Stromal cell of bone marrow (primary cell): Measurements from ENCODE around the gene MAP3K2.
A peak's percentile ranks its signal among the peaks of the same experiment; 100 is the strongest.

ENCODE experiments used
- DNase-seq: peaks from one replicate; pipeline ENCODE4 v3.0.0-alpha.2; 2012; ENCODE audit warnings: low read depth

Gene MAP3K2

DNA sequence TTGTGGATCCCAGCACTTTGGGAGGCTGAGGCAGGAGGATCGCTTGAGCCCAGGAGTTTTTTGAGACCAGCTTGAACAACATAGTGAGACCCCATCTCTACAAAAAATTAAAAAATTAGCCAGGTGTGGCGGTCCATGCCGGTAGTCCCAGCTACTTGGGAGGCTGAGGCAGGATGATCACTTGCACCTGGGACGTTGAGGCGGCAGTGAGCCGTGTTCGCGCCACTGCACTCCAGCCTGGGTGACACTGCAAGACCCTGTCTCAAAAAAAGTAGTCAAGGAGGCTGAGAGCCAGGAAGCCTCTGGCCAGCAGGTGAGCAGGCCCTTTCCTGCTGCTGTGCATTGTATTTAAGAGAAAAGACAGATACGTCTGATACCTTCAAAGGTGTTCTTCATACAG, 19.3 kb upstream of the MAP3K2 start:
- no peak for DNase-seq

DNA sequence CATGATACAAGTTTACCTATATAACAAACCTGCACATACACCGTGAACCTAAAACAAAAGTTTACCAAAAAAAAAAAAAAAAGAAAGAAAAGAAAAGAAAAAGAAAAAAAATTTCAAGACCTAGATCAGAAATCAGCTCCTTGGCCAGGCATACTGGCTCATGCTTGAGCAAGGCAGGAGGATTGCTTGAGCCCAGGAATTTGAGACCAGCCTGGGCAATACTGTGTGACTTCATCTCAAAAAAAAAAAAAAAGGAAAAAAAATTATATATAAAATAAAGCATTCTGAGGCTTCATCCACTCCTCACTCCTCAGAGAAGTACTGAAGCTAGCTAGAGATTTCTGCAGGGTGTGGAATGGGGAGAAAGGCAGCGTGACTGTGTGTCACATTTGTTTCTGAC, 18.7 kb upstream of the MAP3K2 start:
- DNase-seq, result no peak

DNA sequence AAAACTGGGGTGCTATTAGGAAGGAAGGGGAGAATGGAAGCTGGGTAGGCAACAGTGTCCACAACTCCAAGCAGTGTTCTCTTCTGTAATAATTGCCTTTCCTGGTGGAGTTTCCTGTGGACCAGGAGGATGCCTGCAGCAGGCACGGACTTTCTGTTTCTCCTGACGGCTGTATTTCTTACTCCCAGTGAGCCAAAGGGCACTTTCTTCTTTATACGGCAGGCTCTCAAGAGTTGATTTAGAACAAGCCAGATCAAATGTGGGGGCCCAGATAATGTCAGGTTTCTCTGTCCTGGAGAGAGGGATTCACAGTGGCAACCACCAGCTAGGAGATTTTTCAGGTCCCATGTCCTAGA, 17.5 kb upstream of the MAP3K2 start:
- no peak for DNase-seq

- no peak for DNase-seq
Observed at GRCh38 chr2:127404466-127405254, 16.9 kb upstream of the MAP3K2 start.

GRCh38 chr2:127403460-127403859, 15.7 kb upstream of the MAP3K2 start:
- no peak for DNase-seq

DNA sequence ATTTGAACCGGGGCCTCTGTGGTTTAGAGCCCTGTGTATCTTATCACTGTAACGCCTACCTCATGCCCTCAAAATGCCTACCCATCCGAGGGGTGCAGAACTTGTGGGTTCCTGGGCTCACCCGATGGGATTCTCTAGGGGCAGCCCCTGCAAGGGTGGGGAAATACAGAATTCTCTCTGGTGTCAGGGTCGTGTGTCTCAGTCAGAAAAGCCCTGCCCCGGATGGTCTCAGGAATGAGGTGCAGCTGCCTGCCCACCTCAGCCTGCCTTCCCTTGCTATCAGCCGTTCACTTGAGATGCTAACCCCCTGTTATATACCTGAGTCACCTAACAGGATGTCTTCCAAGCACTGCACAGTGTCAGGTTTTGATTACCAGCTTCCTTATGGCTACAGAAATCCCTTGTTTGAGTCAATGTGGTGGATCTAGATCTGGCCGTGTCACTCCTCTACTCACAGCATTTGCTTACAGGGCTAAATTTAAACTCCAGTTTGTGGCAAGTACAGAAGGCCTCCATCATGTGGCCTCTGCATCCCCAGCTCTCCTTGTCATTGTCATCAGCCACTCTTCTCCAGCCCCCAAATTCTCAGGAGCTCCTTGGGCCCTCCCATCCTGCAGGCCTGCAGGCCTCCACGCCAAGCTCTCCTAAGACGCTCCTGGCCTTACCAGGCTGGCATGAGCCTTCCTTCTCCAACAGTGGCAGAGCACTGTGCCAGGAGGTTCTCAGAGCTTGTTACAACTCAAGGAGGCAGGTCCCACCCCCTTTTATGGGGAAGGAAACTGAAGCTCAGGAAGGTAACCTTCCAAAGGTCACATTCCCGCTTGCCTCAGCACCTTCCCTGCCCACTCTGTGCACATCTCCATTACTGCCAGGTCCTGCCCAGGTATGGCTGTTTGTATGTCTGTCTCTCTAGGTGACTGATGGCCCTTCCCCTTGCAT, 14.3 kb upstream of the MAP3K2 start:
- no peak for DNase-seq

DNA sequence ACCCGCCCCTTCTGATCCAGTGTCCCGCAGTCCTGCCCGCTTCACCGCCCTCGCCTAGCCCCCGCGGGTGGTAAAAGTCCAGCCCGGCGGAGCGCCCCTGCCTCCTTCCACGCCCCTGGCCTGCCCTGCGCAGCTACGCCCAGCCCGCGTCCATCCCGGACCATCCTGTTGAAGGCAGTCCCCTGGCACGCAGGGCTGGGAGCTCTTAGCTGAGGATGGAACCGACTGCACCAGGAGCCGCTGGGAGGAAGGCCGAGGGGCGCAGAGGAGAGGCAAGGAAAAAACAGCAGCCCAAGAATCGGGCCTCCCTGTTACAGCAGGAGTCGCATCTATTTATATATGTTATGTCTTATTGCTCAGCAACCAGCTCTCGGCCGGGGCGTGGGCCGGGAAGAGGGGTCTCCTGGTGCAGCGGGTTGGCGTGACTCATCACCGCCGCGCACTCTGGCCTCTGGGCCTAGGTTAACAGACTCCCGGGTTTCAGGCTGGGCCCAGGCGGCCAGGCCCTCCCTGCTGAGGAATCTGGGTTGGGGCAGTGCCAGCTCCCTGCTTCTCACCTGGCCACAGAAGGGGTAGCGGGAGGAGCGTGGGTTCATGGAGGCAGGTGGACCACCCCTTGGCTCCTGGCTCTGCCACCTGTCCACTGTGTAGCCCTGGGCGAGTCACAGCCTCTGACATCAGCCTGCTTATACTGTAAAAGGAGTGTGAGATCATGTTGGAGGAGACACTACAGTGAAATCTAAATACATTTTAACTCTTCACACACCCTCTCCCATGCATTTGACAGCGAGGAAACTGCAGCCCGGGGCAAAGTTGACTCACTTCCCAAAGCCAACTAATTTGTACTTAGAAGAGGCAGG, 13.4 kb upstream of the MAP3K2 start:
- no peak for DNase-seq

DNA sequence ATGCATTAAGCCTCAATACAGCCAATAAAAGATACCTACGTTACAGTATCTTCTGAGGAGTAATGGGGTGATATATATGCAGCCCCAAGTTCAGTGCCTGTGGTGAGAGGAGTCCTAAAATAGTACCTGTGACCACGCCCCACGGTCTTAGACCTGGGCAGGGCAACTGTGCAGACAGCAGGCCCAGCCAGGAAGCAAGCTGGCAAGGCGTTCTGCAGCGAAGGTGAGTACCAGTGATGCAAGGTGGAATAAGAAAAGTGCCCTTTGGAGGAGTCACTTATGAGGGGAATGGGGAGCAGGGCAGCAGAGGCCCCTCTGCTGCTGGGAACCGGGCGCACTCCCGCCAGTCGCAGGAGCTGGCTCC, 12.7 kb upstream of the MAP3K2 start:
- no peak for DNase-seq

GRCh38 chr2:127398239-127398590, 10.4 kb upstream of the MAP3K2 start:
- DNase-seq, result peak; percentile 90

DNA sequence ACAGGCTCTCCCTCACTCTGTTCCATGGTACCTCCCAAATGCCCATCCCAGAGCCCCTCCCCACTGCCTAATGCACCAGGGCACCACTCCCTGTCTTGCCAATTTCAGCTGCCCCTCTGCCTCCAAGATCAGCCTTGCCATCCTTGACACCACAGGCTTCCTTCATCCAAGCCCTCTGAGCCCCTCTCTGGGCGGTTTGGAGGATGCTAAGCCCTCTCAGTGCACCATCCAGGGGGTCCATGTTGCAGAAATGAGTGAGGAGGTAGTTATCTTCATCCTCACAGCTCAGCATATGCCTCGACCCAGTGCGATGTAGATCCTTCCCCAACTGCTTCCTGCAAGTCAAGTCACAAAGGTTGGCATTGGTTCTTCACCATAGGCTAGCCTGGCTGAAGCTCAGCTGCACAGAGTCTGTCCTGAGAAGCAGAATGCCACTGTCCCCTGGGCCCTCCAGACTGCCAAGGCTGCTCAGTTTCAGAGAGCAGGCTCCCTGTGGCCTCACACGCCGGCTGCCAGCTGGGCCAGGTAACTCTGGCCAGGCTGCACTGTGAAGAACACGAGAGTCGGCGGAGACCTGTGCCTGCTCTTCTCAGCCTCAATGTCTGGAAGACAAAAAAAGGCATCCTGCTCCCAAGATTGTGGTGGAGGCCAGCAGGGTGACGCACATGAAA, 9.9 kb upstream of the MAP3K2 start:
- no peak for DNase-seq

GRCh38 chr2:127394492-127394891, 6.7 kb upstream of the MAP3K2 start:
- no peak for DNase-seq

DNA sequence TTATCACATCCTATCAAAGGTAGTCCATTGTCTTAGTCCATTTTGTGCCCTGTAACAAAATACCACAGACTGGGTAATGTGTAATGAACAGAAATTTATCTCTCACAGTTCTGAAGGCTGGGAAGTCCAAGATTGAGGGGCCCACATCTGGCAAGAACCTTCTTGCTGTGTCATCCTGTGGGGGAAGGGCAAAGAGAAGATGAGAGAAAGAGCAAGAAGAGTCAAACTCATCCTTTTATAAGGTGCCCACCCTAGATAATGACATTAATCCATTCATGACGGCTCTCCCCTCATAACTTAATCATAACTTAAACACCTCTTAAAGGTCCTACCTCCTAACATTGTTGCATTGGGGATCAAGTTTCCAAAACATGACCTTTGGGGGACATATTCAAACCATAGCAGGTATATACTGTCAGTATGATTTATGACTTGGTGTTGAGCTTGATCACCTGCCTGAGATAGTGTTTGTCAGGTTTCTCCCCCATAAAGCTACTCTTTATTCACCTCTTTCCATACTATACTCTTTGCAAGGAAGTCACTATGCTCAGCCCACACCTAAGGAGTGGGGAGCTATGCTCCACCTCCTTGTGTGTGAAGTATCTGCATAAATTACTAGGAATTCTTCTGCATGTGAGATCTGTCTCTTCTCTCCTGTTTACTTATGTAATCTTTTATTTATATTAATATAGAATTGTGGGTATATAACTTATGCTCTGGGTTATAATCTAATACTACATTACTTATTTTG, 5.2 kb upstream of the MAP3K2 start:
- DNase-seq, result no peak

DNA sequence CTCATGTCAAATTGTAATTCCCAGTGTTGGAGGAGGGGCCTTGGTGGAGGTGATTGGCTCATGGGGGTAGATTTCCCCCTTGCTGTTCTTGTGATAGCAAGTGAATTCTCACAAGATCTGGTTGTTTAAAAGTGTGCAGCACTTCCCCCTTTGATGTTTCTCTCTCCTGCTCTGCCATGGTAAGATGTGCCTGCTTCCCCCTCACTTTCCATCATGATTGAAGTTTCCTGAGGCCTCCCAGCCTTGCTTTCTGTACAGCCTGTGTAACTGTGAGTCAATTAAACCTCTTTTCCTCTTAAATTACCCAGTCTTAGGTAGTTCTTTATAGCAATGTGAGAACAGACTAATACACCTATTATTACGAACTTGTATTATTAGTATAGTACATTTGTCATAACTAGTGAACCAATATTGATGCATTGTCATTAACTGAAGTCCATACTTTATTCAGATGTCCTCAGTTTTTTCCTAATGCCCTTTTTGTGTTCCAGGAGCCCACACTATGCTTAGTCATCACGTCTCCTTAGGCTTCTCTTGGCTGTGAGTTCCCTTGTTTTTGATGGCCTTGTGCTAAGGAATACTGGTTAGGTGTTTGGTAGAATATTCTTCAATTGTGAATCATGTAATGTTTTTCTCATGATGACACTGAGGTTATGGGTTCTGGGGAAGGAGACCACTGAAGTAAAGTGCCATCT, 4.5 kb upstream of the MAP3K2 start:
- no peak for DNase-seq

DNA sequence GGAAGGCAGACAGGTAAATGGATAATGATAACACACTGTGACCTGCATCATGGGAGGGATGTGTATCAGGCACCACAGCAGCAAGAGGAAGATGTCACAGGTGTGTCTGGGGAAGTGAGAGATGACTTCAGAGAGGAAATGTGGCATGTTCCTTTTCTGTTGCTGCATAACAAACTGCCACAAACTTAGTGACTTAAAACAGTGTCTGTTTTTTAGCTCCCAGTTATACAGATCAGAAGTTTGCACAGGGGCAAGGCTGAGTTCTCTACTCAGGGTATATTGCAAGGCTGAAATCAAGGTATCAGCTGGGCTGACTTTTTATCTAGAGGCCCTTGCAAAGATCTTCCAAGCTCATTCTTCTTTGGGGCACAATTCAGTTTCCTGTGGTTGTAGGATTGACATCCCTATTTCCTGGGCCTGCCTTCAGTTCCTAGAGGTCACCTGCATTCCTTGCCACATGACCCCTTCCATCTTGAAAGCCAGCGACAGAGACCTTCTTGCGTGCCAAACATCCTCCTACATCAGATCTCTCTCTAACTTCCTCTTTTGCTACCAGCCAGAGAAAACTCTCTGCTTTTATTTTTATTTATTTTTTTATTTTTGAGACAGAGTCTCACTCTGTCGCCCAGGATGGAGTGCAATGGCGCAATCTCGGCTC, 2.1 kb upstream of the MAP3K2 start:
- DNase-seq, result no peak

GRCh38 chr2:127388423-127389164, 819 bp upstream of the MAP3K2 start:
- no peak for DNase-seq

DNA sequence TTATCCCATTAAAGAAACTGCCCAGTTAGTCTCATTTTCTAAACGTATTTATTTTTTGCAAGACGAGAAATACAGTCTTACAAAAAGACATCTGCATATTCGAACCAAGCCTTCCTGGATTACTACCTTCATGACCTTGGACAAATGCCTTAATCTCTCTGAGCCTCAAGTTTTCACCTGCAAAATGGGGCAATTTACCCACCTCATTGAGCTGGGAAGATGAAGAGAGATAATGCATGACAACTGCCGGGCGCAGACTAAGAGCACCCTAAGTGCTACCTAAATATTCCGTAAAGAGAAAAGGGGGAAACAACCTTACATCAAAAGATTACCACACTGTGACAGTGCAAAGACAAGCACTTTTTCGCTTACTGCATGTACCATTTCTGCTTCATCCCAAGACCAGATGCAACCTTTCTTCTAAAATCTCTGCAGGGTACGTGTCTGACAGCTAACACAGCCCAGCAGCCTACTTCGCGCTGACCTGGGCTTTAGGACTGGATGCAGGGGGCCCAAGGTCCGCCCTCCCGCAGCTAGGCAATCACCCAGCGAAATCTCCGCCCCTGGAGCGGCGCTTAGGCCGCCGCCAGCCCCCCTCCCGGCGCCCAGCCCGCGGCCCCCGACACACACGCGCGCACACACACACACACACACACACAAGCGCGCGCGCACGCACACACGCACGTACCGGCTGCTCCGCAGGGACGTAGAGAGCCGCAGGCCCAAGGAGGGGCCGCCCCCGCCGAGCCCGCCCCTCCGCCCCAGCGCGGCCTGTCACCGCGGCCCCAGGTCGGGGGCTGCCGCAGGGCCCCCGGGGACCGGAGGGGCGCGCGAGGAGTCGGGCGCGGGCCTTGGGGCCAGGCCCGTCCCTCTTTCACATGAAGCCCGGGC, 766 bp downstream of the MAP3K2 start:
- peak; percentile 69 for DNase-seq

GRCh38 chr2:127386246-127386645, 1.5 kb downstream of the MAP3K2 start:
- DNase-seq, result no peak

DNA sequence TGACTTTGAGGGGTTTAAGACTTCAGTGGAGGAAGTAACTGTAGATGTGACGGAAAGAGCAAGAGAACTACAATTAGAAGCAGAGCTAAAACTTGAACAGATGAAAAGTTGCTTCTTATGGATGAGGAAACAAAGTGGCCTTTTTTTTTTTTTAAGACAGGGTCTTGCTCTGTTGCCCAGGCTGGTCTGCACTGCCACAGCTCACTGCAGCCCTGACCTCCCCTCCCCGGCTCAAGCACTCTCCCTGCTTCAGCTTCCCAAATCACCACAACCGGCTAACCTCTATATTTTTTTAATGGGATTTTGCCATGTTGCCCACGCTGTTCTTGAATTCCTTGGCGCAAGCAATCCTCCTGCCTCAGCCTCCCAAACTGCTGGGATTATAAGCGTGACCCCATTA, 3.2 kb downstream of the MAP3K2 start:
- DNase-seq, result no peak
